CD8-positive, alpha-beta memory T cell (primary cell): ENCODE measurements around the gene PSMB2. TPM values are rescaled to one million over a fixed set of nuclear protein-coding genes. Genes with fewer than 3 reads are reported as not detected.

ENCODE experiments used
- CTCF ChIA-PET: fragments of 350-600 bp; sonication (Branson Sonifier 250); formaldehyde crosslinking; loops from one replicate; lab custom pipeline; 2021; ENCODE audit warnings: antibody characterized with exemption; lab: Charles Lee
- POLR2A ChIA-PET: fragments of 350-600 bp; sonication (Branson Sonifier 250); formaldehyde crosslinking; loops from one replicate; lab custom pipeline; 2021; ENCODE audit warnings: antibody characterized with exemption; lab: Charles Lee
- DNase-seq, 5 donors: peaks; one replicate each; pipeline versions ENCODE4 v3.0.0 to v3.0.0-alpha.2; 2020 to 2022; ENCODE audit warnings: mixed read lengths in 1 of 5
- H3K27ac ChIP-seq: one replicate; pipeline ENCODE4 v1.7.0; 2013; ENCODE audit warnings: low read depth, mild to moderate bottlenecking, low read length, moderate library complexity
- H3K27me3 ChIP-seq: 2 replicates; pipeline ENCODE4 v1.7.0; 2013; ENCODE audit warnings: low read length, mild to moderate bottlenecking; ENCODE audit not compliant: insufficient read depth, poor library complexity, severe bottlenecking
- H3K36me3 ChIP-seq: 2 replicates; pipeline ENCODE4 v1.7.0; 2013; ENCODE audit warnings: mild to moderate bottlenecking, low read length, moderate library complexity; ENCODE audit not compliant: insufficient read depth
- H3K4me1 ChIP-seq: 2 replicates; pipeline ENCODE4 v1.7.0; 2013; ENCODE audit warnings: mild to moderate bottlenecking, low read length, moderate library complexity; ENCODE audit not compliant: insufficient read depth
- H3K4me3 ChIP-seq: 2 replicates; pipeline ENCODE4 v1.7.0; 2013; ENCODE audit warnings: mild to moderate bottlenecking, low read length
- H3K9me3 ChIP-seq: 2 replicates; pipeline ENCODE4 v1.7.0; 2013; ENCODE audit warnings: mild to moderate bottlenecking, low read length
- H3K27ac Mint-ChIP-seq, 8 donors: one replicate each; pipeline ENCODE4 v1.8.0; 2020 to 2021; ENCODE audit warnings: mixed read lengths in 8 of 8, mild to moderate bottlenecking in 6 of 8, inconsistent platforms in 3 of 8, moderate library complexity in 3 of 8
- H3K27me3 Mint-ChIP-seq, 2 donors: one replicate each; pipeline ENCODE4 v1.8.0; 2020 to 2021; ENCODE audit warnings: mixed read lengths in 2 of 2, mild to moderate bottlenecking in 1 of 2, moderate library complexity in 1 of 2
- H3K36me3 Mint-ChIP-seq, 3 donors: one replicate each; pipeline ENCODE4 v1.8.0; 2020 to 2021; ENCODE audit warnings: mixed read lengths in 3 of 3, inconsistent platforms in 1 of 3, mild to moderate bottlenecking in 1 of 3
- H3K4me1 Mint-ChIP-seq, 3 donors: one replicate each; pipeline ENCODE4 v1.8.0; 2020 to 2021; ENCODE audit warnings: mixed read lengths in 3 of 3, inconsistent platforms in 1 of 3, mild to moderate bottlenecking in 1 of 3
- H3K4me3 Mint-ChIP-seq, 7 donors: one replicate each; pipeline ENCODE4 v1.8.0; 2020 to 2021; ENCODE audit warnings: mixed read lengths in 7 of 7, mild to moderate bottlenecking in 6 of 7, moderate library complexity in 4 of 7, inconsistent platforms in 2 of 7
- H3K9me3 Mint-ChIP-seq, 5 donors: one replicate each; pipeline ENCODE4 v1.8.0; 2020 to 2022; ENCODE audit warnings: mixed read lengths in 5 of 5, mild to moderate bottlenecking in 3 of 5, moderate library complexity in 2 of 5, inconsistent platforms in 1 of 5
- polyA plus RNA-seq: library from polyadenylated mRNA; unstranded; fragments of 300-500 nt; fragmentation: Illumina TruSeq; gene quantifications from one replicate; pipeline ENCODE4 v1.2.3, GENCODE V29; 2021
- total RNA-seq, 2 experiments: library from RNA; stranded (reverse); gene quantifications; one replicate each; pipeline ENCODE4 v1.2.3, GENCODE V29; 2021

PSMB2 gene
- total and polyA plus RNA-seq, 3 experiments from 2014 or later = 87.0 to 119 (median 117) TPM

- H3K4me1 ChIP-seq = peaks cover 31% of the 10 kb centered on the region
- H3K27ac ChIP-seq = no peak overlapping the region
- peak overlapping the region in 1 of 7 donors; percentile 66 for H3K4me3 Mint-ChIP-seq
- no peaks in the 10 kb centered on the region for H3K9me3 ChIP-seq
- no peak for DNase-seq
- peaks cover 57 to 74% (median 68%) of the 10 kb centered on the region in 3 donors for H3K4me1 Mint-ChIP-seq
- CTCF ChIA-PET = no interaction called here
- peaks cover 11% of the 10 kb centered on the region for H3K36me3 ChIP-seq
- H3K4me3 ChIP-seq = no peak overlapping the region
- POLR2A ChIA-PET = no interaction called here
- H3K27me3 ChIP-seq = no peaks in the 10 kb centered on the region
- peaks cover 0 to 61% (median 6%) of the 10 kb centered on the region in 3 donors for H3K36me3 Mint-ChIP-seq
- no peaks in the 10 kb centered on the region for H3K9me3 Mint-ChIP-seq
- H3K27me3 Mint-ChIP-seq = no peaks in the 10 kb centered on the region
- H3K27ac Mint-ChIP-seq = peak overlapping the region in 2 of 8 donors; percentile 21 to 63
Observed at GRCh38 chr1:35553851-35554250, 87.5 kb downstream of the PSMB2 start.

Other genes with a start within 250 kb of the PSMB2 start
- 10 to 100 TPM; 28.5 to 30.4 TPM for gene KIAA0319L, start 84.1 kb downstream of the PSMB2 start, total RNA-seq
- gene KIAA0319L, start 84.1 kb downstream of the PSMB2 start, polyA plus RNA-seq = 29.3 TPM
- gene NCDN, start 83.7 kb downstream of the PSMB2 start, total RNA-seq = 10 to 100 TPM; 49.0 to 50.4 TPM
- 15.7 TPM for gene NCDN, start 83.7 kb downstream of the PSMB2 start, polyA plus RNA-seq
- 1 to 10 TPM in 1 of 2 experiments, under 1 TPM in 1; 0.69 to 1.0 TPM for gene TFAP2E, start 68.2 kb downstream of the PSMB2 start, total RNA-seq
- gene TFAP2E, start 68.2 kb downstream of the PSMB2 start, polyA plus RNA-seq = 0.41 TPM
- 10 to 100 TPM; 20.6 to 21.8 TPM for gene C1orf216, start 77.4 kb upstream of the PSMB2 start, total RNA-seq
- 15.3 TPM for gene C1orf216, start 77.4 kb upstream of the PSMB2 start, polyA plus RNA-seq
- 10 to 100 TPM; 83.5 to 84.8 TPM for gene CLSPN, start 128.5 kb upstream of the PSMB2 start, total RNA-seq
- 0.09 TPM for gene CLSPN, start 128.5 kb upstream of the PSMB2 start, polyA plus RNA-seq
- 1 to 10 TPM; 8.3 to 9.1 TPM for gene AGO4, start 166.5 kb upstream of the PSMB2 start, total RNA-seq
- 14.6 TPM for gene AGO4, start 166.5 kb upstream of the PSMB2 start, polyA plus RNA-seq
- gene AGO1, start 241.7 kb upstream of the PSMB2 start, total RNA-seq = 10 to 100 TPM; 41.0 to 41.6 TPM
- 9.4 TPM for gene AGO1, start 241.7 kb upstream of the PSMB2 start, polyA plus RNA-seq